Upper lobe of right lung (tissue), 1 donor: ENCODE data around the gene SLC7A8. TPM values are rescaled to one million over a fixed set of nuclear protein-coding genes. Genes with fewer than 3 reads are reported as not detected.
A peak's percentile ranks its signal among the peaks of the same experiment; 100 is the strongest.
"Not testable (repeated sequence)": the region's sequence is repeated elsewhere in the genome, so short reads cannot be mapped to it uniquely, and the experiment has no call there.

ENCODE experiments used
- ATAC-seq: fragments of 200-7000 bp; cut with Tn5 transposase; one replicate; pipeline ENCODE4 v1.9.1; 2020; ENCODE audit warnings: mild to moderate bottlenecking, moderate library complexity
- DNase-seq: peaks from one replicate; pipeline ENCODE4 v3.0.0-alpha.2; 2020
- H3K27ac ChIP-seq: fragments of 200-600 bp; one replicate; pipeline ENCODE4 v1.8.0; 2022
- H3K27me3 ChIP-seq: fragments of 200-600 bp; one replicate; pipeline ENCODE4 v1.8.0; 2022; ENCODE audit warnings: mild to moderate bottlenecking
- H3K36me3 ChIP-seq: fragments of 200-600 bp; one replicate; pipeline ENCODE4 v1.8.0; 2022
- H3K4me1 ChIP-seq: fragments of 200-600 bp; one replicate; pipeline ENCODE4 v1.8.0; 2022
- H3K4me3 ChIP-seq: fragments of 200-600 bp; one replicate; pipeline ENCODE4 v1.8.0; 2022; ENCODE audit warnings: mild to moderate bottlenecking
- H3K9me3 ChIP-seq: fragments of 200-600 bp; one replicate; pipeline ENCODE4 v1.8.0; 2022
- CTCF ChIP-seq: fragments of 200-600 bp; IDR thresholded peaks from one replicate; pipeline ENCODE4 v1.8.0; 2022; ENCODE audit warnings: antibody characterized with exemption
- intact Hi-C: fragments of 100-400 bp; cut with DNase I; formaldehyde crosslinking; loops from one replicate; pipeline ENCODE4 v1.11.0; 2022
- total RNA-seq: library from RNA; stranded (reverse); fragmentation: NEBNext Ultra II Directional; extraction: Animal tissue kit (Norgen Biotek cat#: 25700); gene quantifications from one replicate; pipeline ENCODE4 v1.2.1, GENCODE V29; 2021
- donor health status: DM: no; HTN: yes; CAD: no; lungs with severe emphysema.

The SLC7A8 gene
- total RNA-seq, 1 donor from 2014 or later, result 49.8 TPM

GRCh38 chr14:23206422-23207145 lies 23.1 kb upstream of the SLC7A8 start:
- TF ChIP-seq CTCF, result no peak
- Histone ChIP-seq H3K4me1 (no peaks in the 10 kb centered on the region), H3K9me3 (no peaks in the 10 kb centered on the region)

GRCh38 chr14:23202001-23202400 lies 18.5 kb upstream of the SLC7A8 start:
- H3K27me3 ChIP-seq, result no peaks in the 10 kb centered on the region
- ATAC-seq (no peak), DNase-seq (no peak)
- H3K4me3 ChIP-seq, result no peak overlapping the region
- H3K36me3 ChIP-seq, result no peaks in the 10 kb centered on the region
- TF ChIP-seq CTCF, result no peak
- H3K9me3 ChIP-seq, result no peaks in the 10 kb centered on the region
- no peak overlapping the region for H3K27ac ChIP-seq
- H3K4me1 ChIP-seq, result no peaks in the 10 kb centered on the region
- intact Hi-C loops, result no loop called here

More at GRCh38 chr14:23206422-23207145, 23.1 kb upstream of the SLC7A8 start:
- Histone ChIP-seq H3K27ac (no peak overlapping the region), H3K36me3 (no peaks in the 10 kb centered on the region), H3K4me3 (no peak overlapping the region), H3K27me3 (no peaks in the 10 kb centered on the region)
- DNase-seq, result no peak
- ATAC-seq, result no peak
- intact Hi-C loops, result no loop called here

GRCh38 chr14:23199141-23199540 lies 15.7 kb upstream of the SLC7A8 start:
- H3K4me1 ChIP-seq, H3K4me3 ChIP-seq, H3K27ac ChIP-seq, intact Hi-C loops, H3K9me3 ChIP-seq, DNase-seq, H3K27me3 ChIP-seq, ATAC-seq, H3K36me3 ChIP-seq: not testable (repeated sequence)

- intact Hi-C loops, ATAC-seq, DNase-seq, H3K36me3 ChIP-seq, H3K27ac ChIP-seq, H3K4me1 ChIP-seq, H3K4me3 ChIP-seq, H3K27me3 ChIP-seq, H3K9me3 ChIP-seq: not testable (repeated sequence)
Observed at GRCh38 chr14:23196487-23196886, 13.0 kb upstream of the SLC7A8 start.

- ATAC-seq, result peak; percentile 27
- Histone ChIP-seq H3K4me1 (no peaks in the 10 kb centered on the region), H3K4me3 (no peak overlapping the region), H3K9me3 (no peaks in the 10 kb centered on the region), H3K27me3 (no peaks in the 10 kb centered on the region), H3K36me3 (no peaks in the 10 kb centered on the region), H3K27ac (no peak overlapping the region)
- intact Hi-C loops, result no loop called here
- no peak for DNase-seq
- no peak for TF ChIP-seq CTCF
Observed at GRCh38 chr14:23195552-23196101, 12.2 kb upstream of the SLC7A8 start.

- no peaks in the 10 kb centered on the region for H3K27me3 ChIP-seq
- no peak for DNase-seq
- intact Hi-C loops, result no loop called here
- H3K9me3 ChIP-seq, result no peaks in the 10 kb centered on the region
- H3K27ac ChIP-seq, result no peak overlapping the region
- TF ChIP-seq CTCF, result no peak
- H3K4me3 ChIP-seq, result no peak overlapping the region
- H3K4me1 ChIP-seq, result no peaks in the 10 kb centered on the region
- no peak for ATAC-seq
- no peaks in the 10 kb centered on the region for H3K36me3 ChIP-seq
Observed at GRCh38 chr14:23193432-23193831, 10.0 kb upstream of the SLC7A8 start.
